ENCODE measurements around the gene IL4R.
"Not testable (repeated sequence)": the region's sequence is repeated elsewhere in the genome, so short reads cannot be mapped to it uniquely, and the experiment has no call there.

IL4R gene

DNA sequence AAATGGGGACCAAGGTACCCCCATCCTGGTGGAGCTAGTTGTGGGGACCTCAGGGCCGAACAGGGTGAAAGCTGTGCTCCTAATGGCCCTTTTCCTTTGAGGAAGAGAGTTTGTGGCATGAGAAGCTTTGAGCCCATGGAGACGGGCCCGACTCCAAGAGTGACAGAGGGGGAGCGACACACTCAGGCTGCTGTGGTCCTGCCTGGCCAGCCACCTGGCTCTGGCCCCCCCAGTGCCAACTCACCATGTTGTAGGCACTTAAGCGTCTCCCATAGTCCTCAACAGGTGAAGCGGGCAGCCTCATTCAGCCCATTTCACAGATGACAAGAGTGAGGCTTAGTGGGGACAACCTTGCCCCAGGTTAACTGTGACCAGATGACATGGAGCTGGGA is 89.8 kb downstream of the IL4R start:
- Mint-ChIP-seq H3K27ac (ENCODE audit: low read depth) (peak overlapping the region; percentile 100), H3K4me3 (peak overlapping the region; percentile 98), H3K27me3 (no peaks in the 10 kb centered on the region), H3K9me3 (no peaks in the 10 kb centered on the region), H3K36me3 (ENCODE audit: insufficient read depth) (peaks cover 53% of the 10 kb centered on the region), H3K4me1 (peaks cover 93% of the 10 kb centered on the region)
- ATAC-seq (replicated peaks; ENCODE audit: extremely low read depth, poor library complexity, severe bottlenecking) (no peak), DNase-seq (ENCODE audit: low spot score in 2 of 2) (no peak)

DNA sequence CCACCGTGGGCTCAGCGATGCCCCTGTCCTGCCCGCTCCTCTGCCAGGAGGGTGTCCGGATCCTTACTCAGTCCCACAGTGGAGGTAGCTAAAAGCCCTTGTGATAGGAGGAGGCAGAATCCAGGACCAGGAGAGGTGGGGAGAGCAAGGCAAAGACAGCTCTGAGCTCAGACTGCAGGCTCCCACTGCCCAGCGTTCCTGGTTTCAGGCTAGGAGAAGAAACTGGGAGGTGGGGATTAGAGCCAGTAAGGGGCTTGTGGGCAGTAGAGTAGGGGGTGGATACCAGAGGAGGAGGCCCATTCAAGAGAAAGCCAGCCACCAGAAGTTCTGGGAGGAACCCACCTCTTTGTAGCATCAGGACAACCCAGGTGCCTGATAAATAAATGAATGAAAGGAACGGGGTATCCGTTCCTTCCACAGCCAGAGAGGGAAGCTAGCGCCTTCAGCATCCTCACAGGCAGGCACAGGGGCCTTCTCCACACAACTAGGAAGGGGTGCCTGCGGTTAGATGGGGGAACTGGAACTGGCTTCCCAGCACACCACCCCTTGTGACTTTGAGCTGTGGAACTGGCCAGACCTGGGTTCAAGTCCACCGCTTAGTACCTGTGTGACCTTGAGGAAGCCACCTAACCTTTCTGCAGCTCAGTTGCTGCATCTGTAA is 90.5 kb downstream of the IL4R start:
- Mint-ChIP-seq H3K36me3 (ENCODE audit: insufficient read depth) (peaks cover 53% of the 10 kb centered on the region), H3K4me3 (peak overlapping the region; percentile 98), H3K27ac (ENCODE audit: low read depth) (peak overlapping the region; percentile 100), H3K4me1 (peaks cover 92% of the 10 kb centered on the region), H3K9me3 (no peaks in the 10 kb centered on the region), H3K27me3 (no peaks in the 10 kb centered on the region)
- DNase-seq (ENCODE audit: low spot score in 2 of 2) (no peak), ATAC-seq (replicated peaks; ENCODE audit: extremely low read depth, poor library complexity, severe bottlenecking) (no peak)

DNA sequence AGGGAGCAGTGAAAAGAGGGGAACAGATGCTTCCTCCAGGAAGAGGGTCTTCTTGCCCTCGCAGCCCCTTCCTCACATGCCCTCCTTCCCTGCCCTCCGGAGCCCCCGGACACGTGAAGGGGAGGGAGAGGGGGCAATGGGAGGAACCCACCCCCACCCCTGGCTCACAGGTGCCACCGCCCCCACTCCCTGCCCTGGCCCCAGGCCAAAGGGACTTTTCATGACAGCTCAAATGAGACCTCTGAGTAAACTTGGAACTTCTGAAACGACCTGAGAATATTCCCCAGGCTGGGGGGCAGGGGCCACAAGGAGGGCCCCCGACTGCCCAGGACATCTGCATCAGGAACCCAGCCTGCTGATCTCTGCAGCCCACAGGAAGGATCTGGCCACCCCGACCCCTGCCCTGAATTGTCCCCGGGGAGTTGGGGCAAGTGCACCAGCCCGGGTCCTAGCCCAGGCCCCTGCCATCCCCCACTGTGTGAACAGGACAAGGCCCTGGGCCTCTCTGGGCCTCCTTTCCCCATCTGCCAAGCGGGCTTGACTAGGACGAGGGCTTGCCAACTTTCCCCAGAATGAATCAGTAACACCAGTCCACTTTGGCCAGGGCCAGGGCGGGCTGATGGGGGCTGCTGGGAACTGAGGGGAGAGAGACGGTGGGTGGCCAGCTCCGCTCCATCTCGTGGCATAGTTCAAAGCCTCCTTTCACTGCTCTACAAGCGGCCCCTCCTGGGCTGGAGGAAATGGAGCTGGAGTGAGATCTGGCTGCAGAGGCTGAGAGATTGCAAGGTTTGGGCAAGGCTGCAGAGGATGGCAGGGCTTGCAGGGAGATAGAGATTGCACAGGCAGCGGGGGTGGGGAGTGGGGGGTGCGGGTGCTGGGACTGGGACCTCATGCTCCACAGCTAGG is 92.0 kb downstream of the IL4R start:
- Mint-ChIP-seq H3K27me3 (no peaks in the 10 kb centered on the region), H3K36me3 (ENCODE audit: insufficient read depth) (peaks cover 58% of the 10 kb centered on the region)

DNA sequence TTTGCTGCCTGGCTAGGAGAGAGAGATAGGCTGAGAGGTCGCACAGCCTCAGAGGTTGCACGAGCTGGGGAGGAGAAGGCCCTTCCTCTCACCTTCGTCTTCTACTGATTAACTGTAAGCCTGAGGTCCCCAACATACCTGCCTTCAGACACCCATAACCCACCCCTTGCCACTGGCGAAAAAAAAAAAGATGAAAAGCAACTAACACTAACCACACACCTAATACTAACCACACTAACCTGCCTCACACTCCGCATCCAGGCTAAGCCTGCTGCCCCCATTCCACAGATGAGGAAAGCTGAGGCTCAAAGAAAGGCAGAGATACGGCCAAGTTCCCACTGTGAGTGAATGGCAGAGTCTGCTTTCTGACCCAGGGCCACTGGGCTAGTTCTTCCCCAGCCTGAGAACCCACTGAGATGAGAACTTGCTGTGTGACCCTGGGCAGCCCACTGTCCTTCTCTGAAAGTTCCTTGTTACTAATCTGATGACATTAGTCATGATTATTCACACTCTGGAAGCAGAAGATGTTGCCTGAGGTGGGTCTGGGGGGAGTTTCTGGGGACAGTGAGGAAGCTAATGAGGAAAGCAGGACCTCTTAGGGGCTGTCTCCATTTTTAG is 92.8 kb downstream of the IL4R start:
- no peaks in the 10 kb centered on the region for H3K27me3 Mint-ChIP-seq
- H3K4me3 Mint-ChIP-seq, result peak overlapping the region; percentile 98
- peaks cover 60% of the 10 kb centered on the region for H3K36me3 Mint-ChIP-seq (ENCODE audit: insufficient read depth)
- peaks cover 81% of the 10 kb centered on the region for H3K4me1 Mint-ChIP-seq
- no peaks in the 10 kb centered on the region for H3K9me3 Mint-ChIP-seq
- peak overlapping the region; percentile 100 for H3K27ac Mint-ChIP-seq (ENCODE audit: low read depth)
- ATAC-seq (replicated peaks; ENCODE audit: extremely low read depth, poor library complexity, severe bottlenecking) (no peak), DNase-seq (ENCODE audit: low spot score in 2 of 2) (no peak)

More for the DNA sequence above, 92.0 kb downstream of the IL4R start:
- ATAC-seq (replicated peaks; ENCODE audit: extremely low read depth, poor library complexity, severe bottlenecking) (no peak), DNase-seq (ENCODE audit: low spot score in 2 of 2) (no peak)
- H3K27ac Mint-ChIP-seq (ENCODE audit: low read depth), result peak overlapping the region; percentile 100
- no peaks in the 10 kb centered on the region for H3K9me3 Mint-ChIP-seq
- H3K4me3 Mint-ChIP-seq, result peak overlapping the region; percentile 98
- peaks cover 81% of the 10 kb centered on the region for H3K4me1 Mint-ChIP-seq

DNA sequence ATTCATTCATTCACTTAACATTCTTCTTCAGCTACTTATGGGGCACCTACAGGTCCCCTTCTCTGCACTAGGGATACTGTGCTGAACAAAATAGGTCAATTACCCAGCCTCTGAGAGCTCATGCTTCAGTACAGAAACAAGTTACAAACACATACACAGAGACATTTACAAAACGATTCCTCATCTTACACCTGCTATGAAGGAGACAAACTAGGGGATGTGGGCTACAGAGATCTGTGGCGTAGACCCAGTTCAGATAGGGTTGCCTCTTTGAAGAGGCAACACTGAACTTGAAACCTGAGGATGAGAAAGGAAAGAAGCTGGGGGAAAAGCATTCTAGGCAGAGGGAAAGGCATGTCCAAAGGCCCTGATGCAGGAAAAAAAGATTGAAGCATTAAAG is 93.4 kb downstream of the IL4R start:
- ATAC-seq (replicated peaks; ENCODE audit: extremely low read depth, poor library complexity, severe bottlenecking), result peak; percentile 21
- H3K36me3 Mint-ChIP-seq (ENCODE audit: insufficient read depth), result peaks cover 56% of the 10 kb centered on the region
- H3K27me3 Mint-ChIP-seq, result no peaks in the 10 kb centered on the region
- peak overlapping the region; percentile 100 for H3K27ac Mint-ChIP-seq (ENCODE audit: low read depth)
- H3K9me3 Mint-ChIP-seq, result no peaks in the 10 kb centered on the region
- peak overlapping the region; percentile 98 for H3K4me3 Mint-ChIP-seq
- H3K4me1 Mint-ChIP-seq, result peaks cover 81% of the 10 kb centered on the region
- DNase-seq (ENCODE audit: low spot score in 2 of 2), result no peak

DNA sequence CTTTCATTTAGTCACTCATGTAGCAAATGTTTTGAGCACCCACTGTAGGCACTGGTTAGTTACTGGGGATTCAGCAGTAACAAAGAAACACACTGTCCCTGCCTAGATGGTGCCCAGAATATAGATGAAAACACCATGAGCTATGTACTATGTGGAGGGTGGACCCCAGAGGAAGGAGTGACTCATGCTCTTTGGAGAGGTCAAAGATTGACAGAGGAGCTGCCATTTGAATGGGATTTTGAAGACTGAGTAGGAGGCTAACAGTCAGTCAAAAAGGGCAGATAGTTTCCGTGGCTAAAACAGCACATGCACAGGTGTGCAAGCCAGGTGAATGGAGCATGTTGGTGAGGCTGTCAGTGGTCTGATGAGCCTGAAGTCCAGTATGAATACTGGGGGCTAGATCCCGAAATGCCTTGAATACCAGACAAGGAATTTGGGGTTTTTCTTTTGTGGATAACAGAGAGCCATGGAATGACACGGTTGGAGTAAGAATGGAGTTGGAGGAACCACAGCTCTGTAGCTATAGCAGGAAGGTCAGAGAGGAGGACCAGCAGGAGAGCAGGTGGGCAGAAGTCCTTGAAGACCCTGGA is 94.3 kb downstream of the IL4R start:
- peaks cover 80% of the 10 kb centered on the region for H3K4me1 Mint-ChIP-seq
- peak overlapping the region; percentile 100 for H3K27ac Mint-ChIP-seq (ENCODE audit: low read depth)
- H3K36me3 Mint-ChIP-seq (ENCODE audit: insufficient read depth), result peaks cover 51% of the 10 kb centered on the region
- H3K9me3 Mint-ChIP-seq, result no peaks in the 10 kb centered on the region
- H3K4me3 Mint-ChIP-seq, result peak overlapping the region; percentile 98
- ATAC-seq (replicated peaks; ENCODE audit: extremely low read depth, poor library complexity, severe bottlenecking) (peak; percentile 36), DNase-seq (ENCODE audit: low spot score in 2 of 2) (no peak)
- H3K27me3 Mint-ChIP-seq, result no peaks in the 10 kb centered on the region

DNA sequence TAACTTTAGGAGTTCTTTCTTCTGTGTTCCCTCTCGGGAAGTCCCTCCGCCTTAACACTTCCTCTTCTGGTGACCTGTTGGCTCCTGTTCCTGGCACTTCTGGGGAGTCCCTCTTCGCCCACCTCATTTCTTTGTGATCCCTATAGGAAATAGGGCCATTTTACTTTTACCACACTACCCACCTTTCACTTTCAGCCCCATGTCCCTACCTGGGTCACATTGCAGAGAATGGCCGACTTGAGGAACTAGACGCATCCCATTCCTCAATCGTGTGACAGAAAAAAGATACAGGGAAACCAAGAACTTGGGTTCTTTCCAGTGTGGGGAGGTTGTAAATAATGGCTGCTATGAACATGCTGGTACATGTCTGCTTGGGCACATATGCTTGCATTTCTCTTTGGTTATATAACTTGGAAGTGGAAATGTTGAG is 94.8 kb downstream of the IL4R start:
- DNase-seq (ENCODE audit: low spot score in 2 of 2) (no peak), ATAC-seq (replicated peaks; ENCODE audit: extremely low read depth, poor library complexity, severe bottlenecking) (no peak)
- H3K4me1 Mint-ChIP-seq, result peaks cover 80% of the 10 kb centered on the region
- H3K9me3 Mint-ChIP-seq, result no peaks in the 10 kb centered on the region
- H3K36me3 Mint-ChIP-seq (ENCODE audit: insufficient read depth), result peaks cover 49% of the 10 kb centered on the region
- H3K27me3 Mint-ChIP-seq, result no peaks in the 10 kb centered on the region
- H3K4me3 Mint-ChIP-seq, result peak overlapping the region; percentile 98
- peak overlapping the region; percentile 100 for H3K27ac Mint-ChIP-seq (ENCODE audit: low read depth)

DNA sequence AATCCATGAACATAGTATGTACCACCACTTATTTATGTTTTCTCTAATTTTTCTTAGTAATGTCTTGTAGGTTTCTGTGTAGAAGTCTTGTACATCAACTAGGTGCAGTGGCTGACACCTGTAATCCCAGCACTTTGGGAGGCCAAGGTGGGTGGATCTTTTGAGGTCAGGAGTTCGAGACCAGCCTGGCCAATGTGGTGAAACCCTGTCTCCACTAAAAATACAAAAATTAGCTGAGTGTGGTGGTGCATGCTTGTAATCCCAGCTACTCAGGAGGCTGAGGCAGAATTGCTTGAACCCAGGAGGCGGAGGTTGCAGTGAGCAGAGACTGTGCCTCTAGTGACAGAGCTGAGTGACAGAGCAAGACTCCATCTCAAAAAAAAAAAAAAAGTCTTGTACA is 96.2 kb downstream of the IL4R start:
- peak in 1 of 2 donors; percentile 8 for DNase-seq (ENCODE audit: low spot score in 2 of 2)
- H3K27ac Mint-ChIP-seq (ENCODE audit: low read depth); H3K4me3 Mint-ChIP-seq; ATAC-seq (replicated peaks; ENCODE audit: extremely low read depth, poor library complexity, severe bottlenecking); H3K27me3 Mint-ChIP-seq; H3K9me3 Mint-ChIP-seq: not testable (repeated sequence)
- Mint-ChIP-seq H3K36me3 (ENCODE audit: insufficient read depth) (peaks cover 43% of the 10 kb centered on the region), H3K4me1 (peaks cover 79% of the 10 kb centered on the region)

DNA sequence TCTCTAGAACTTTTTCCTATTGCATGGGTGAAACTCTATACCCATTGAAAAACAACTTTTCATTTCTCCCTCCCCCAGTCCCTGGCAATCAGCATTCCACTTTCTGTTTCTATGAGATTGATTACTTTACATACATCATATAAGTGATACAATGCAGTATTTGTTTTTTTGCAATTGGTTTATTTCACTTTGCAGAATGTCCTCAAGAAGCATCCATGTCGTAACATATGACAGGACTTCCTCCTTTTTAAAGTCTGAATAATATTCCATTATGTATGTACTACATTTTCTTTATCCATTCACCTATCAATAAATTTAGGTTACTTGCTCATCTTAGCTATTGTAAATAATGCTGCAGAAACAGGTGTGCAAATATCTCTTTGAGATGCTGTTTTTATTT is 97.0 kb downstream of the IL4R start:
- ATAC-seq (replicated peaks; ENCODE audit: extremely low read depth, poor library complexity, severe bottlenecking) (no peak), DNase-seq (ENCODE audit: low spot score in 2 of 2) (no peak)
- H3K27ac Mint-ChIP-seq (ENCODE audit: low read depth), result no peak overlapping the region
- peaks cover 80% of the 10 kb centered on the region for H3K4me1 Mint-ChIP-seq
- peaks cover 41% of the 10 kb centered on the region for H3K36me3 Mint-ChIP-seq (ENCODE audit: insufficient read depth)
- H3K4me3 Mint-ChIP-seq, result peak overlapping the region; percentile 11
- no peaks in the 10 kb centered on the region for H3K9me3 Mint-ChIP-seq
- no peaks in the 10 kb centered on the region for H3K27me3 Mint-ChIP-seq

DNA sequence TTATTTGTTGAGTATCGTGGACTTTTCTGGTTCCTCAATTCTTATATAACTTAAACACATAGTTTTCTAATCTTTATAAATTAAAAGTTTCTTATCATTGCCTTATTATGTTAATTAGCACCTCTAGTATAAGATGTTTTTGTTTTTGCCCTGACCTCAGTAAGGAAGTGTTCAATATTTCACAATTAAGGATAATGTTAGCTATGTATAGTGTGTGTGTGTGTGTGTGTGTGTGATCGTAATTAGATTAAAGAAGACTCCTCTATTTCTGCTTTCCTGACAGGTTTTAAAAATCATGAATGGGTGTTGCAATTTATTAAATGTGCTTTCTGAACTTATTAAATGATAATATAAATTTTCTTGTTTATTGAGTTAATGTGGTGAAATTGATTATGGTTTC is 100.2 kb downstream of the IL4R start:
- ATAC-seq (replicated peaks; ENCODE audit: extremely low read depth, poor library complexity, severe bottlenecking), result no peak
- H3K4me1 Mint-ChIP-seq, result peaks cover 59% of the 10 kb centered on the region
- no peaks in the 10 kb centered on the region for H3K9me3 Mint-ChIP-seq
- H3K27ac Mint-ChIP-seq (ENCODE audit: low read depth), result peak overlapping the region; percentile 1
- peaks cover 42% of the 10 kb centered on the region for H3K36me3 Mint-ChIP-seq (ENCODE audit: insufficient read depth)
- H3K27me3 Mint-ChIP-seq, result no peaks in the 10 kb centered on the region
- peak overlapping the region; percentile 33 for H3K4me3 Mint-ChIP-seq
- no peak for DNase-seq (ENCODE audit: low spot score in 2 of 2)

All from central memory CD8-positive, alpha-beta T cell (primary cell).